A549 (cell line): ENCODE data around the gene RUNX2. TPM values are rescaled to one million over a fixed set of nuclear protein-coding genes. Genes with fewer than 3 reads are reported as not detected.

Experiments
- ATAC-seq, 2 experiments: fragments of 200-7000 bp in 1 of 2; fragments of >200 bp in 1 of 2; cut with Nextera tagmentation in 1 of 2; cut with Tn5 transposase in 1 of 2; 3 replicates each; pipeline versions ENCODE4 v1.8.0 to v1.9.1; 2018 to 2020; ENCODE audit warnings: mild to moderate bottlenecking in 1 of 2, moderate library complexity in 1 of 2
- CTCF ChIA-PET: fragments of 300-600 bp; sonication (Branson Sonifier 250); formaldehyde crosslinking; extraction: SDS; loops from one replicate; lab custom pipeline; 2021; ENCODE audit warnings: antibody characterized with exemption, inconsistent platforms; lab: Yijun Ruan, JAX
- POLR2A ChIA-PET: fragments of 350-600 bp; formaldehyde crosslinking; extraction: SDS; loops from one replicate; lab custom pipeline; 2021; ENCODE audit warnings: antibody characterized with exemption, inconsistent platforms; lab: Yijun Ruan, JAX
- DNase-seq, 2 experiments: peaks; one replicate each; pipeline versions ENCODE4 v3.0.0 to v3.0.0-alpha.2; 2011 to 2016; ENCODE audit warnings: low read depth in 1 of 2, low spot score in 1 of 2
- FAIRE-seq: peaks from 2 replicates; lab custom pipeline; 2011; peaks lifted over from hg19 to GRCh38; lab: Jason Lieb, UNC
- H3K27ac ChIP-seq, 2 experiments: fragments of >200 bp; sonication (Bioruptor Twin); formaldehyde crosslinking; 3 replicates each; pipeline ENCODE4 v1.5.1; 2016 to 2017
- H3K4me1 ChIP-seq: fragments of >200 bp; sonication (Bioruptor Twin); formaldehyde crosslinking; 3 replicates; pipeline ENCODE4 v1.6.1; 2016
- H3K4me2 ChIP-seq: fragments of >200 bp; sonication (Bioruptor Twin); formaldehyde crosslinking; 3 replicates; pipeline ENCODE4 v1.6.1; 2016
- H3K4me3 ChIP-seq: fragments of >200 bp; sonication (Bioruptor Twin); formaldehyde crosslinking; 3 replicates; pipeline ENCODE4 v1.5.1; 2016
- H3K9me3 ChIP-seq: fragments of >200 bp; sonication (Bioruptor Twin); formaldehyde crosslinking; 3 replicates; pipeline ENCODE4 v1.6.1; 2016
- BHLHE40 ChIP-seq: IDR thresholded peaks from 2 replicates; pipeline ENCODE4 v1.6.1; 2012; ENCODE audit warnings: low read depth, low read length, inconsistent platforms
- CBX2 ChIP-seq: fragments of 200-600 bp; sonication (generic); IDR thresholded peaks from 2 replicates; pipeline ENCODE4 v1.6.1; 2016; ENCODE audit warnings: low read depth, mild to moderate bottlenecking, borderline replicate concordance
- CBX8 ChIP-seq: fragments of 200-600 bp; sonication (generic); IDR thresholded peaks from 2 replicates; pipeline ENCODE4 v1.6.1; 2016
- CHD2 ChIP-seq: fragments of 150-350 bp; IDR thresholded peaks from 2 replicates; pipeline ENCODE4 v1.6.1; 2014; ENCODE audit warnings: low read length; ENCODE audit not compliant: partially characterized antibody
- CHD4 ChIP-seq: fragments of 200-600 bp; sonication (generic); IDR thresholded peaks from 2 replicates; pipeline ENCODE4 v1.6.1; 2016; ENCODE audit warnings: antibody characterized with exemption, mild to moderate bottlenecking, borderline replicate concordance
- EHMT2 ChIP-seq: fragments of 200-600 bp; sonication (generic); IDR thresholded peaks from 2 replicates; pipeline ENCODE4 v1.6.1; 2016; ENCODE audit warnings: antibody characterized with exemption, low read depth, mild to moderate bottlenecking, moderate library complexity
- ESRRA ChIP-seq: fragments of 150-350 bp; IDR thresholded peaks from 2 replicates; pipeline ENCODE4 v1.6.1; 2014; ENCODE audit warnings: mild to moderate bottlenecking, low read length, borderline replicate concordance
- FOSB ChIP-seq: fragments of 250-450 bp; sonication (Bioruptor Pico); IDR thresholded peaks from 2 replicates; pipeline ENCODE4 v1.5.0; 2020; ENCODE audit warnings: mild to moderate bottlenecking, moderate library complexity
- FOXS1 ChIP-seq: fragments of 250-450 bp; sonication (Bioruptor Pico); IDR thresholded peaks from 2 replicates; pipeline ENCODE4 v1.5.0; 2020; ENCODE audit warnings: mild to moderate bottlenecking, moderate library complexity
- HEYL ChIP-seq: fragments of 250-450 bp; sonication (Bioruptor Pico); IDR thresholded peaks from 2 replicates; pipeline ENCODE4 v1.8.0; 2021; ENCODE audit warnings: mild to moderate bottlenecking, moderate library complexity
- HOXB13 ChIP-seq: fragments of 250-450 bp; sonication (Bioruptor Pico); IDR thresholded peaks from 2 replicates; pipeline ENCODE4 v1.5.0; 2020; ENCODE audit warnings: low read depth, mild to moderate bottlenecking, moderate library complexity
- JUNB ChIP-seq: fragments of >200 bp; sonication (Bioruptor Twin); formaldehyde crosslinking; IDR thresholded peaks from 2 replicates; pipeline ENCODE4 v1.6.1; 2016
- KDM1A ChIP-seq: fragments of 200-600 bp; sonication (generic); IDR thresholded peaks from 2 replicates; pipeline ENCODE4 v1.6.1; 2016; ENCODE audit warnings: low read depth, mild to moderate bottlenecking
- KDM5A ChIP-seq: fragments of 200-600 bp; sonication (generic); IDR thresholded peaks from 2 replicates; pipeline ENCODE4 v1.6.1; 2016; ENCODE audit warnings: antibody characterized with exemption, mild to moderate bottlenecking
- MAFK ChIP-seq: fragments of 450-650 bp; IDR thresholded peaks from 2 replicates; pipeline ENCODE4 v1.6.1; 2014; ENCODE audit not compliant: partially characterized antibody
- MAZ ChIP-seq: fragments of 150-350 bp; IDR thresholded peaks from 2 replicates; pipeline ENCODE4 v1.6.1; 2014; ENCODE audit warnings: antibody characterized with exemption, low read depth, low read length, borderline replicate concordance
- NR3C1 ChIP-seq: fragments of >200 bp; sonication (Bioruptor Twin); formaldehyde crosslinking; IDR thresholded peaks from 3 replicates; pipeline ENCODE4 v1.6.1; 2017
- POLR2A ChIP-seq: IDR thresholded peaks from 2 replicates; pipeline ENCODE4 v1.6.1; 2012; ENCODE audit warnings: mild to moderate bottlenecking, low read length
- RAD21 ChIP-seq, 2 experiments: fragments of >200 bp in 1 of 2; sonication (Bioruptor Twin) in 1 of 2; formaldehyde crosslinking in 1 of 2; IDR thresholded peaks in 1 of 2; conservative IDR thresholded peaks in 1 of 2; 2 replicates in 1 of 2; 3 replicates in 1 of 2; pipeline ENCODE4 v1.6.1; 2012 to 2018; ENCODE audit warnings: inconsistent platforms in 1 of 2
- RARB ChIP-seq: fragments of 250-450 bp; sonication (Bioruptor Pico); IDR thresholded peaks from 2 replicates; pipeline ENCODE4 v1.8.0; 2021; ENCODE audit warnings: mild to moderate bottlenecking, moderate library complexity
- RFX5 ChIP-seq: fragments of 450-650 bp; IDR thresholded peaks from 2 replicates; pipeline ENCODE4 v1.7.1; 2014; ENCODE audit warnings: antibody characterized with exemption, mild to moderate bottlenecking, moderate library complexity
- RNF2 ChIP-seq: fragments of 200-600 bp; sonication (generic); IDR thresholded peaks from 2 replicates; pipeline ENCODE4 v1.6.1; 2016; ENCODE audit warnings: low read depth, mild to moderate bottlenecking, antibody characterized with exemption, moderate library complexity, borderline replicate concordance
- SREBF2 ChIP-seq: fragments of 450-650 bp; IDR thresholded peaks from 2 replicates; pipeline ENCODE4 v1.6.1; 2014; ENCODE audit warnings: mild to moderate bottlenecking, moderate library complexity
- ZFP36 ChIP-seq: fragments of 450-650 bp; IDR thresholded peaks from 2 replicates; pipeline ENCODE4 v1.6.1; 2014; ENCODE audit warnings: borderline replicate concordance; ENCODE audit not compliant: partially characterized antibody
- ZNF302 ChIP-seq: fragments of 250-450 bp; sonication (Bioruptor Pico); IDR thresholded peaks from 2 replicates; pipeline ENCODE4 v1.9.0; 2021; ENCODE audit warnings: inconsistent platforms, mild to moderate bottlenecking, moderate library complexity
- WGBS: methylation state at CpG from one replicate; pipeline ENCODE4 v1.1.6; 2017; ENCODE audit errors: missing lambda C conversion rate; 5-methylcytosine and 5-hydroxymethylcytosine counted together
- polyA plus RNA-seq, 4 experiments: library from polyadenylated mRNA; depleted of rRNA in 3 of 4; stranded (reverse); fragments of >200 nt; fragmentation: RNase III in 1 of 4; extraction: RNeasy Plus Mini Kit Qiagen cat#74134 plus additional on column Dnase treatment in 1 of 4; gene quantifications; 2 replicates in 3 of 4; 3 replicates in 1 of 4; pipeline ENCODE4 v1.2.3, GENCODE V29; 2011 to 2017
- TF ChIP-seq, protein P1 (sequence below): fragments of 200-600 bp; sonication (generic); IDR thresholded peaks from 2 replicates; pipeline ENCODE4 v1.6.1; 2016; ENCODE audit warnings: antibody characterized with exemption, mild to moderate bottlenecking, moderate library complexity
- TF ChIP-seq, protein P2 (sequence below): IDR thresholded peaks from 2 replicates; pipeline ENCODE4 v1.6.1; 2012; ENCODE audit warnings: low read depth, borderline replicate concordance
- TF ChIP-seq, protein P3 (sequence below): IDR thresholded peaks from 2 replicates; pipeline ENCODE4 v1.6.1; 2012
- TF ChIP-seq, protein P4 (sequence below): fragments of 150-350 bp; IDR thresholded peaks from 2 replicates; pipeline ENCODE4 v1.6.1; 2014; ENCODE audit warnings: low read depth, mild to moderate bottlenecking, low read length
- TF ChIP-seq, protein P5 (sequence below): IDR thresholded peaks from 2 replicates; pipeline ENCODE4 v1.6.1; 2012

RUNX2 gene
- polyA plus RNA-seq, 2 of the 4 experiments (the other 2 are of a cell fraction) = 0.13 to 0.83 TPM

DNA sequence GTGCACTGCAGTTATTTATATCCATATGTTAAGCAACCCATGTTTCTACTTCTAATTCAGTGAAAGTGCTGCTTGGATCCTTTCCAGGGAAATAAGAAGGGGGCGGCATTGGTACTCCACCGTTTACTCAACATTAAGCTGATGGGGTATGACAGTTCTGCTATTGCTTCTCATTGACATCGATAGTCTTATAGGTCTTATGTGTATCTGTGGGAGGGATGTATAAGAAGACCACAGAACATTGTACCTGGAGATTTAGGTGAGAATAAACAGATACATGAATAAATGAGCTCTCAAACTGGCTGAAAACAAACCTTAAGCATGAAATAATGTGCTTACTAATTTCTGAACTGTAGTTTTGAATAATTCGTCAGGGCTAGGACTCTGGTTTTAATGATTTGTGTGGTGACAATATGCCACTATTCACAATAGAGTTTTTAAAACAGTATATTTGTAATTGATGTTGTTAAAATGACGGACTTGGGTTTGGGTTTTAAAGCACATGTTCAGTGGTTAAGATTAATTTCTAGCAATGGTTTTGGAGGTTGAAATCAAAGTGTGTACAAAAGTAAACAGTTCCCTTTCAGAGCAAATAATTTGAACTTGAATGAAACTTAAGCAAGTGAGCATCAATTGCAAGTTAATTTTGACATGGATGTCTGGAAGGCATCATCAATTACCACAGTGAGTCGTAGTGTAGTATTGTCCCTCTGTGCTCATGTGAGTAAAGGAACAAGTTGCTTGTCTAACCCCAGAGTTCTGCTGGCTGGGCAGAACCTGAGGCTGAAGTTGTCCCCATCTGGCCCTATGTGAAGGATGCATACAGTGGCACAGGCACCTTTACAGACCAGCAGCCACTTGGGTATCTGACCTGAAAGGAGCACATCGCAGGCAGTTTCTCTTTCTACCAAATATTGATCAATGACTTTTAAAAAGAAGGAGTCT is 134.3 kb downstream of the RUNX2 start:
- Histone ChIP-seq H3K4me3 (no peak overlapping the region), H3K27ac (no peak overlapping the region), H3K4me2 (no peak overlapping the region), H3K4me1 (no peaks in the 10 kb centered on the region), H3K9me3 (no peaks in the 10 kb centered on the region)
- CTCF ChIA-PET = no interaction called here
- TF ChIP-seq, protein P1, sequence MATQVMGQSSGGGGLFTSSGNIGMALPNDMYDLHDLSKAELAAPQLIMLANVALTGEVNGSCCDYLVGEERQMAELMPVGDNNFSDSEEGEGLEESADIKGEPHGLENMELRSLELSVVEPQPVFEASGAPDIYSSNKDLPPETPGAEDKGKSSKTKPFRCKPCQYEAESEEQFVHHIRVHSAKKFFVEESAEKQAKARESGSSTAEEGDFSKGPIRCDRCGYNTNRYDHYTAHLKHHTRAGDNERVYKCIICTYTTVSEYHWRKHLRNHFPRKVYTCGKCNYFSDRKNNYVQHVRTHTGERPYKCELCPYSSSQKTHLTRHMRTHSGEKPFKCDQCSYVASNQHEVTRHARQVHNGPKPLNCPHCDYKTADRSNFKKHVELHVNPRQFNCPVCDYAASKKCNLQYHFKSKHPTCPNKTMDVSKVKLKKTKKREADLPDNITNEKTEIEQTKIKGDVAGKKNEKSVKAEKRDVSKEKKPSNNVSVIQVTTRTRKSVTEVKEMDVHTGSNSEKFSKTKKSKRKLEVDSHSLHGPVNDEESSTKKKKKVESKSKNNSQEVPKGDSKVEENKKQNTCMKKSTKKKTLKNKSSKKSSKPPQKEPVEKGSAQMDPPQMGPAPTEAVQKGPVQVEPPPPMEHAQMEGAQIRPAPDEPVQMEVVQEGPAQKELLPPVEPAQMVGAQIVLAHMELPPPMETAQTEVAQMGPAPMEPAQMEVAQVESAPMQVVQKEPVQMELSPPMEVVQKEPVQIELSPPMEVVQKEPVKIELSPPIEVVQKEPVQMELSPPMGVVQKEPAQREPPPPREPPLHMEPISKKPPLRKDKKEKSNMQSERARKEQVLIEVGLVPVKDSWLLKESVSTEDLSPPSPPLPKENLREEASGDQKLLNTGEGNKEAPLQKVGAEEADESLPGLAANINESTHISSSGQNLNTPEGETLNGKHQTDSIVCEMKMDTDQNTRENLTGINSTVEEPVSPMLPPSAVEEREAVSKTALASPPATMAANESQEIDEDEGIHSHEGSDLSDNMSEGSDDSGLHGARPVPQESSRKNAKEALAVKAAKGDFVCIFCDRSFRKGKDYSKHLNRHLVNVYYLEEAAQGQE = no peak
- no peak for TF ChIP-seq KDM1A
- TF ChIP-seq ZNF302 (CRISPR knock-in tag) = no peak
- TF ChIP-seq, protein P2, sequence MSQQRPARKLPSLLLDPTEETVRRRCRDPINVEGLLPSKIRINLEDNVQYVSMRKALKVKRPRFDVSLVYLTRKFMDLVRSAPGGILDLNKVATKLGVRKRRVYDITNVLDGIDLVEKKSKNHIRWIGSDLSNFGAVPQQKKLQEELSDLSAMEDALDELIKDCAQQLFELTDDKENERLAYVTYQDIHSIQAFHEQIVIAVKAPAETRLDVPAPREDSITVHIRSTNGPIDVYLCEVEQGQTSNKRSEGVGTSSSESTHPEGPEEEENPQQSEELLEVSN = no peak
- TF ChIP-seq NR3C1 = no peak
- no peak for TF ChIP-seq HOXB13
- TF ChIP-seq, protein P3, sequence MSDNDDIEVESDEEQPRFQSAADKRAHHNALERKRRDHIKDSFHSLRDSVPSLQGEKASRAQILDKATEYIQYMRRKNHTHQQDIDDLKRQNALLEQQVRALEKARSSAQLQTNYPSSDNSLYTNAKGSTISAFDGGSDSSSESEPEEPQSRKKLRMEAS = no peak
- no peak for TF ChIP-seq HEYL
- no peak for TF ChIP-seq RARB
- TF ChIP-seq ZFP36 = no peak
- no peak for TF ChIP-seq EHMT2
- no peak for TF ChIP-seq CHD4
- no peak for TF ChIP-seq SREBF2
- TF ChIP-seq POLR2A = no peak
- TF ChIP-seq, protein P4, sequence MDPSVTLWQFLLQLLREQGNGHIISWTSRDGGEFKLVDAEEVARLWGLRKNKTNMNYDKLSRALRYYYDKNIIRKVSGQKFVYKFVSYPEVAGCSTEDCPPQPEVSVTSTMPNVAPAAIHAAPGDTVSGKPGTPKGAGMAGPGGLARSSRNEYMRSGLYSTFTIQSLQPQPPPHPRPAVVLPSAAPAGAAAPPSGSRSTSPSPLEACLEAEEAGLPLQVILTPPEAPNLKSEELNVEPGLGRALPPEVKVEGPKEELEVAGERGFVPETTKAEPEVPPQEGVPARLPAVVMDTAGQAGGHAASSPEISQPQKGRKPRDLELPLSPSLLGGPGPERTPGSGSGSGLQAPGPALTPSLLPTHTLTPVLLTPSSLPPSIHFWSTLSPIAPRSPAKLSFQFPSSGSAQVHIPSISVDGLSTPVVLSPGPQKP = no peak
- no peak for TF ChIP-seq FOXS1 (CRISPR knock-in tag)
- TF ChIP-seq BHLHE40 = no peak
- TF ChIP-seq RNF2 = no peak
- TF ChIP-seq, protein P5, sequence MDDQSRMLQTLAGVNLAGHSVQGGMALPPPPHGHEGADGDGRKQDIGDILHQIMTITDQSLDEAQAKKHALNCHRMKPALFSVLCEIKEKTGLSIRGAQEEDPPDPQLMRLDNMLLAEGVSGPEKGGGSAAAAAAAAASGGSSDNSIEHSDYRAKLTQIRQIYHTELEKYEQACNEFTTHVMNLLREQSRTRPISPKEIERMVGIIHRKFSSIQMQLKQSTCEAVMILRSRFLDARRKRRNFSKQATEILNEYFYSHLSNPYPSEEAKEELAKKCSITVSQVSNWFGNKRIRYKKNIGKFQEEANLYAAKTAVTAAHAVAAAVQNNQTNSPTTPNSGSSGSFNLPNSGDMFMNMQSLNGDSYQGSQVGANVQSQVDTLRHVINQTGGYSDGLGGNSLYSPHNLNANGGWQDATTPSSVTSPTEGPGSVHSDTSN = no peak
- DNase-seq = no peak
- POLR2A ChIA-PET = no interaction called here
- ATAC-seq = no peak
- no peak for FAIRE-seq
- 66% methylated on average over 7 of the region's 7 CpGs for WGBS

DNA sequence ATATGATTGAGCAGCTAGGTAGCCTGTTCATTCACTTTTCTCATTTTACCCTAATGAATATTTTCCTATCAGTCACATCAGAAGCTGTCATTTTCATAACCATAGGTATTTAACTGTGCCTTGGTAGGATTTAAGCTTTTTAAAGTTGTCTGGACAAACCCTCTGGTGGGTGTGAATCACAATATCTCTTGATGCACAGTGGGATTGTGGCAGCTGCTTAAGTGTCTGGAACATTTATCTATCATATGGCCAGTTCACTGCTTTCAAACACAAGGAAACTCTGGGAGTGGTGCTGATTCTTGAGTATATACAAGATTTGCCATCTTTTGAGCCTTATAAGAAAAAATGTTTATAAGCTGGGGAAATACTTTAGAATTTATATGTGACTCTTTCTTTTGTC is 136.6 kb downstream of the RUNX2 start:
- CTCF ChIA-PET = no interaction called here
- no peak overlapping the region for H3K4me2 ChIP-seq
- no peaks in the 10 kb centered on the region for H3K4me1 ChIP-seq
- no peak overlapping the region for H3K27ac ChIP-seq
- H3K9me3 ChIP-seq = no peaks in the 10 kb centered on the region
- no peak for TF ChIP-seq CBX8
- TF ChIP-seq MAZ = no peak
- no peak for TF ChIP-seq KDM5A
- TF ChIP-seq RAD21 (conservative IDR thresholded peaks at IDR 0.05 in 1 of 2, IDR thresholded peaks at IDR 0.05 in 1 of 2) = no peak
- no peak for TF ChIP-seq JUNB
- TF ChIP-seq, protein P2 = no peak
- no peak for TF ChIP-seq CHD2
- no peak for TF ChIP-seq CBX2
- TF ChIP-seq MAFK = no peak
- TF ChIP-seq ESRRA = no peak
- no peak for TF ChIP-seq FOSB (CRISPR knock-in tag)
- TF ChIP-seq BHLHE40 = no peak
- TF ChIP-seq RFX5 = no peak
- no peak for TF ChIP-seq ZFP36
- no peak for ATAC-seq
- no peak for DNase-seq
- no peak for FAIRE-seq
- POLR2A ChIA-PET = no interaction called here
- H3K4me3 ChIP-seq = no peak overlapping the region
